ENCODE measurements around the gene RPA3. TPM values are rescaled to one million over a fixed set of nuclear protein-coding genes. Genes with fewer than 3 reads are reported as not detected.

RPA3 gene
- total RNA-seq, 2 donors from 2014 or later, result 44.9 to 53.3 TPM

- Histone ChIP-seq H3K4me3 (no peak overlapping the region), H3K36me3 (no peaks in the 10 kb centered on the region), H3K9ac (ENCODE audit: low read depth in 2 of 2, low read length in 2 of 2) (no peak overlapping the region), H3K27me3 (no peaks in the 10 kb centered on the region), H3K9me3 (no peaks in the 10 kb centered on the region), H3K27ac (no peak overlapping the region), H3K4me1 (no peaks in the 10 kb centered on the region)
- intact Hi-C loops (cut with DNase I), result no loop called here
- TF ChIP-seq, protein P1, sequence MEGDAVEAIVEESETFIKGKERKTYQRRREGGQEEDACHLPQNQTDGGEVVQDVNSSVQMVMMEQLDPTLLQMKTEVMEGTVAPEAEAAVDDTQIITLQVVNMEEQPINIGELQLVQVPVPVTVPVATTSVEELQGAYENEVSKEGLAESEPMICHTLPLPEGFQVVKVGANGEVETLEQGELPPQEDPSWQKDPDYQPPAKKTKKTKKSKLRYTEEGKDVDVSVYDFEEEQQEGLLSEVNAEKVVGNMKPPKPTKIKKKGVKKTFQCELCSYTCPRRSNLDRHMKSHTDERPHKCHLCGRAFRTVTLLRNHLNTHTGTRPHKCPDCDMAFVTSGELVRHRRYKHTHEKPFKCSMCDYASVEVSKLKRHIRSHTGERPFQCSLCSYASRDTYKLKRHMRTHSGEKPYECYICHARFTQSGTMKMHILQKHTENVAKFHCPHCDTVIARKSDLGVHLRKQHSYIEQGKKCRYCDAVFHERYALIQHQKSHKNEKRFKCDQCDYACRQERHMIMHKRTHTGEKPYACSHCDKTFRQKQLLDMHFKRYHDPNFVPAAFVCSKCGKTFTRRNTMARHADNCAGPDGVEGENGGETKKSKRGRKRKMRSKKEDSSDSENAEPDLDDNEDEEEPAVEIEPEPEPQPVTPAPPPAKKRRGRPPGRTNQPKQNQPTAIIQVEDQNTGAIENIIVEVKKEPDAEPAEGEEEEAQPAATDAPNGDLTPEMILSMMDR (IDR thresholded peaks at IDR 0.05), result no peak
- DNase-seq, result no peak
Observed at GRCh38 chr7:7618410-7618809, 100.0 kb downstream of the RPA3 start.

DNA sequence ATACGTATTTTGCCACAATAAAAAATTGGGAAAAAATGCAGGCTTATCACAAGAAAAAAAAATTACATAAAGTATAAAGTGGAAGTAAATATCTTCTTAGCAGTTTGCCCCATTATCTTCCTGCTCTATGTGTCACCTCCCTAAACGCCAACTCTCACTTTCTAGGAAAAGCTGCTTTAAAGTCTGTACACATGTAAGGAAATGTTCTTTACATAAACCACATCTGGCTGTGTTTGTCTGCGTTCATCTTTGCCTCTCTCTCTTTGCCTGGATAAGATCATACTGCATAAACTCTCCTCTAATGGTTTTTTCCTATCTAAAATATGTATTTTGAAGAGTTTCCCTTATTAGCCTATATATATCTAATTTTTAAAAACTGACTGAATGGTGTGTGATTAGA lies 100.9 kb downstream of the RPA3 start:
- no peak overlapping the region for H3K4me3 ChIP-seq
- H3K4me1 ChIP-seq, result no peaks in the 10 kb centered on the region
- H3K36me3 ChIP-seq, result no peaks in the 10 kb centered on the region
- intact Hi-C loops (cut with DNase I), result no loop called here
- no peak for DNase-seq
- TF ChIP-seq, protein P1 (IDR thresholded peaks at IDR 0.05), result no peak
- H3K9ac ChIP-seq (ENCODE audit: low read depth in 2 of 2, low read length in 2 of 2), result no peak overlapping the region
- H3K27me3 ChIP-seq, result no peaks in the 10 kb centered on the region
- H3K27ac ChIP-seq, result no peak overlapping the region
- H3K9me3 ChIP-seq, result no peaks in the 10 kb centered on the region

GRCh38 chr7:7614018-7614741 lies 104.2 kb downstream of the RPA3 start:
- no peak for DNase-seq
- H3K27me3 ChIP-seq, result no peaks in the 10 kb centered on the region
- H3K9me3 ChIP-seq, result no peaks in the 10 kb centered on the region
- no peak overlapping the region for H3K9ac ChIP-seq (ENCODE audit: low read depth in 2 of 2, low read length in 2 of 2)
- intact Hi-C loops (cut with DNase I), result no loop called here
- TF ChIP-seq, protein P1 (IDR thresholded peaks at IDR 0.05), result no peak
- H3K4me1 ChIP-seq, result no peaks in the 10 kb centered on the region
- H3K4me3 ChIP-seq, result no peak overlapping the region
- H3K36me3 ChIP-seq, result no peaks in the 10 kb centered on the region
- no peak overlapping the region for H3K27ac ChIP-seq

DNA sequence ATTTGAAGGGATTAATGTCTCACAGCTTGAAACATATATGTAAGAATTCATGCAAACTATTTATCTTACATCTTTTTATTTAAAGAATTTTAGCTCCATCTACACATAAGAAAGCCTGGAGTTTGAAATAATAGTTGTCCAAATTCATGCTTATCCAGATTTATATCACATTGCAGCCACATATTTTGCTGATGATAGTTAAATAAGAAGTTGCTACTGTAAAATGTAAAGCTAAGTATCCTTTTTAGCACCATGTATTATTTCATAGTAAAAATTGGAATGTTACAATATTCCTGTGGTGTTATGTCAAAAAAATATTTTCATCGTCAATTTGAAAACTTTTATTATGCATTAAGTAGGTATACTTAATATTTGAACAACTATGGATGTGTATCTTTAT lies 105.2 kb downstream of the RPA3 start:
- no peaks in the 10 kb centered on the region for H3K27me3 ChIP-seq
- no peaks in the 10 kb centered on the region for H3K9me3 ChIP-seq
- H3K27ac ChIP-seq, result no peak overlapping the region
- H3K4me3 ChIP-seq, result no peak overlapping the region
- DNase-seq, result no peak
- H3K36me3 ChIP-seq, result no peaks in the 10 kb centered on the region
- H3K4me1 ChIP-seq, result no peaks in the 10 kb centered on the region
- H3K9ac ChIP-seq (ENCODE audit: low read depth in 2 of 2, low read length in 2 of 2), result no peak overlapping the region
- TF ChIP-seq, protein P1 (IDR thresholded peaks at IDR 0.05), result no peak
- intact Hi-C loops (cut with DNase I), result no loop called here

DNA sequence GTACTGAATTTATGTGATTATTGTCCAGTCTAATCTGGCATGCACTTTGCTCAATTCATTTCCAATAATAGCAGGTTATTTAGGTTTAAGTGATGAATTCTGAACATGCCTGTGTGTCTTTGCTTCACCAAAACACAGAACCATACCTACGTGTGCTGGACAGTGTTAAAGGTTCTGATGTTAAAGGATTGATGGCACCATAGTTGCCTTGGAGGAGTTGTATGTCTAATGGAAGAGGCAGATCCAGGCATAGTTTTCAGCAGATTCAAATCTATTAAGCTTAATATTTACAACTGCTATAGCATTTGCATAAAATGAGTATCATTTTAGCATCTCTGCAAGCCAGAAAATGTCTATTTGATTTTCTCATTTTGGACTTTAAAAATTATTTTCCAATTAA lies 105.9 kb downstream of the RPA3 start:
- H3K27me3 ChIP-seq, result no peaks in the 10 kb centered on the region
- no peaks in the 10 kb centered on the region for H3K36me3 ChIP-seq

More for the DNA sequence above, 105.9 kb downstream of the RPA3 start:
- Histone ChIP-seq H3K27ac (no peak overlapping the region), H3K4me1 (no peaks in the 10 kb centered on the region), H3K9ac (ENCODE audit: low read depth in 2 of 2, low read length in 2 of 2) (no peak overlapping the region), H3K4me3 (no peak overlapping the region), H3K9me3 (no peaks in the 10 kb centered on the region)
- no peak for DNase-seq
- intact Hi-C loops (cut with DNase I), result no loop called here
- TF ChIP-seq, protein P1 (IDR thresholded peaks at IDR 0.05), result no peak

Data from colonic mucosa (tissue), 4 donors.